HG03280 (cell line): Measurements from ENCODE around the gene CPNE8.

ENCODE experiments used
- ATAC-seq: cut with Tn5 transposase; IDR thresholded peaks from one replicate; pipeline ENCODE4 v1.9.1; 2021; ENCODE audit warnings: mild to moderate bottlenecking, moderate library complexity; ENCODE audit not compliant: unreplicated experiment

Gene CPNE8

GRCh38 chr12:38898001-38898684 is 7.2 kb downstream of the CPNE8 start:
- ATAC-seq = no peak

GRCh38 chr12:38895446-38895845 is 9.9 kb downstream of the CPNE8 start:
- no peak for ATAC-seq

DNA sequence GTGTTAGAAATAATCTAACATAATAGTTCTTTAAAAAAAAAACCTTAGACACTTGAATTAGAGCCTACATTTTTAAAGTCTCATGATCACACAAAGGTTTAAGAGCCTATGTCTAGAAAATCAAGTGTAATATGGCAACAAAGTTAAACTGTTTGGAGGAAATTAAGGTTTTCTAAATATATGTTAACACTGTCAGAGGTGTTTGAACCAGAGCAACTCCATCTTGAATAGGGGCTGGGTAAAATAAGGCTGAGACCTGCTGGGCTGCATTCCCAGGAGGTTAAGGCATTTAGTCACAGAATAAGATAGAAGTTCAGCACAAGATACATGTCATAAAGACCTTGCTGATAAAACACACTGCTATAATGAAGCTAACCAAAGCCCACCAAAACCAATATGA is 12.4 kb downstream of the CPNE8 start:
- ATAC-seq = no peak

DNA sequence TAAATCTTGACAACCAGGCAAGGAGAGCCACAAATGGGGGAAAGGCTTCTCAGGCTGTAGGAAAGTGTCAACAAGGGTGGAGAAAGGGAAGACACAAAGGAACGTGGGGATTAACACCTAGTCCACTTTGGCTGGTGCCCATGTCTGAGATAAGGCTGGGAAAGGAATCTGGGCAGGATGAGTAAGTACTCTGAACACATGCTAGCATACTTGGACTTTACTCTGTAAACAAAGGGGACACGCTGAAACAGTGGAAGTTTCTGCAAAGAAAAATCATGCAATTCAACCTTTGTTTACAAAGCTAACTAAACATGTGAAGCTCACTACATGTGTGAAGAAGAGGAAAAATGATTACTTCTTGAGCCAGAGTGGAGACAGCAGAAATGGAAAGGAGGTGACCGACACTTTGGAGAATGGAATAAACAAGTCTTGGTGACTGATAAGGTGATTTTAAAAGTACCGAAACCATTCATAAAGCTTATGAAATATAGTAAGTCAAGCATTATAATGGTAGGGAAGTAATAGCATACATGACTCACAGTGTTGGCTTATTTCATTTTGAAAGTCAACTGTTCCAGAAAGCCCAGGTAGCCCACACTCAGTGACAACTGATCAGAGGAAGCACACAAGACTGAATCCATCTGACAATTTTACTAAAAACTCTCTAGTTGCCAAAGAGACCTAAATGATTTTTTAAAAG is 13.2 kb downstream of the CPNE8 start:
- ATAC-seq = peak; percentile 65

GRCh38 chr12:38890102-38890855 is 15.1 kb downstream of the CPNE8 start:
- ATAC-seq = no peak

DNA sequence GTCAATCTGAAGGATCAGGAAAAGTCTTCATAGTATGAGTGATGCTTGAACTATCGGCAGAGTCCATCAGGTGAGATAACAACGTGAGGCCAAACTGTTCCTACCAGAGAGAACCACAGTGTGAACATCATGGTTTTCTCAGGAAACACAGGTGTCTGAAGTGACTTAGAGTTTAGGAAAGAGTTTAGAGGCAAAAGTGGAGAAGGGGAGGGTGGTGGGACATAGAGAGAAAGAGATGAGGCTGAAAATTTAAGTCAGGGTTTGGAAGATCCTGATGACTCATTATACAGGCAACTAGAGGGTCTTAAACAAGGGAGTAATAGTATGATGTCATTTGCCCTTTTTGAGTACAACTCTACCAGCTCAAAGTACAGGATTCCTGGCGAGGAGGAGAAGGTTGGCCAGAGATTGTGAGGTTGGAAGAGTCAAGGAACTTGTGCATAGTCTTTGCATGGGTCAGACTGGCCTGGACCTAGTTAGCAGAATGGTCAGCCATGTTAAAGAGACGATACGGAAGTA is 16.0 kb downstream of the CPNE8 start:
- ATAC-seq = no peak

GRCh38 chr12:38887770-38888169 is 17.6 kb downstream of the CPNE8 start:
- ATAC-seq = no peak

DNA sequence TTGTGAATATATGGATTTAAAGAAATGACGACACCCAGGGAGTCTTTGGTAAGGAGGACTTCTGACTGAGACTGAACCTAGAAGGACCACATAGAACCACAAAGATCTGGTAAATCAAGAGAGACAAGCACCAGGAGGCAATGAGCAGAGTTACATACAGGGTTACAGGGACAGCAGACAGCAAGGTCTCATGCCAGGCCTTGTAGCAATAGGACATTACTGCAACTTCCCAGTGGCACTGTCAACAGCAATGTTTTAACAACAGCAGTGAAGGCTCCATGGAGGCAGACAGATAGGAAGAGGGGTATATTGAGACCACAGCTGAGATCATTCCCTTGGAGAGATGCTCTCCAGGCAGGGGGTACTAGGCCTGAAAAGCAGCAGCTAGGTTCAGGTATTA is 18.5 kb downstream of the CPNE8 start:
- no peak for ATAC-seq

- no peak for ATAC-seq
Observed at GRCh38 chr12:38886064-38886463, 19.3 kb downstream of the CPNE8 start.

DNA sequence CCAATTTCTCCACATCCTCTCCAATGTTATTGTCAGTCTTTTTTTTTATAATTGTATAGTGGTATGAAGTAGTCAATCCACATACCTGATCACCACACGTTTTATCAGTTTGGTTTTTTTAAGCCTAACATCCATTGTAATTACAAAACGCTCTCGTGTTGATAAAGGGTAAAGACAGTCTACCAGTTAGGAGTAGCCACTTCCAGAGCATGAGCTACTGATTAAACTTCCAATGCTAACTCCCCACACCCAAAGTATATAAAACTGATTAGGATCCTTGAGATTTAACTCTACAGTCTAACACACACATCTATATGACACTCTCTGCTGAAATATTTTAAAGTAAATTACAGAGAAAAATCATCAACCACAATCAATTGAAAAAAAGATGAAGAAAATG is 20.7 kb downstream of the CPNE8 start:
- ATAC-seq = no peak

GRCh38 chr12:38883629-38884134 is 21.7 kb downstream of the CPNE8 start:
- ATAC-seq = no peak

GRCh38 chr12:38880288-38880687 is 25.1 kb downstream of the CPNE8 start:
- ATAC-seq = no peak

GRCh38 chr12:38878986-38879385 is 26.4 kb downstream of the CPNE8 start:
- no peak for ATAC-seq

DNA sequence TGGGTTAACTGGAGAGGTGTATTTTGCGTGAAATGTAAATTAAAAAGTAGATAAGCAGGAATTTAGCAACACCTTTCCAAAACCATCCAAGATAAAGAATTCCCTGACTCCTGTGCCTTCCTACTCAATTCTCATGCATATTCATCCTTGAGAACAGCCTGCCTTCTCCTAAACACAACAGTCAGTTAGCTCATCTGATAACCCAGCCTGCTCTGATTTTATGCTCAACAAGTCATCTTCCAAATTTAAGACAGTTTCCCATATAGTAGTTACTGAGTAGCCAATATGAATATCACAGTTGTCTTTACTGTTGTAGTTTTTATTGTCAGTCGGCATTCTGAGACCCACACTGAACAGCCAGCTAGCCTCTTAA is 27.1 kb downstream of the CPNE8 start:
- no peak for ATAC-seq

DNA sequence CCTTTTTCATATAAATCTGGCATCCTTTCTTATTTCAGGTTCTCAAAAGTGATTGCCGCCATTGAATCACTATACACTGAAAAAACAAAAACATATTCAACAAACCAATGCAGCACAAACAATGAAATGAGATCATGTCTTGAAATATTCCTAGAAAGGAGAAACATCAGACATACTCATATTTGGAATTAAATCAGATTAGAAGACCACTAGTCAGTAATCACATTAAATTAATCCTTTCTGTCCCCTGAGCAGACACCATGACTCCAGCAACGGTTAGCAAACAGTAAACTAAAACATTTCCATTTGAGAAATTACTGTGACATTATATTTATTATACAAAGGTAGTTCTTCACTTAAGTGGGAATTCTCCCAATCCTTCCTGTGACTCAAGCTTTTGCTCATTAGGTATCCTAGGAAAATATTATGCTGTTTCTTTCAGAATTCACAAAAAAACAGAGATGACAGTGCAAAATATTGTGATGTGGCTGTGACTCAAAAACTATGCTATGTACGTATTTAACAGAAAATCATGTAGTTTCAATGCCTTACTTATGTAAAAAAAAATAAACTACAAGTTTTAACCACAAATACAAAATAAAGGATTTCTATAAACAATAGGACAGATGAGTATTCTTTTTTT is 29.7 kb downstream of the CPNE8 start:
- ATAC-seq = no peak

GRCh38 chr12:38872561-38872960 is 32.8 kb downstream of the CPNE8 start:
- ATAC-seq = no peak

GRCh38 chr12:38872156-38872555 is 33.2 kb downstream of the CPNE8 start:
- ATAC-seq = no peak

- ATAC-seq = no peak
Observed at GRCh38 chr12:38869036-38869435, 36.4 kb downstream of the CPNE8 start.

GRCh38 chr12:38850461-38850860 is 54.9 kb downstream of the CPNE8 start:
- ATAC-seq = no peak

GRCh38 chr12:38847247-38847646 is 58.1 kb downstream of the CPNE8 start:
- ATAC-seq = no peak

DNA sequence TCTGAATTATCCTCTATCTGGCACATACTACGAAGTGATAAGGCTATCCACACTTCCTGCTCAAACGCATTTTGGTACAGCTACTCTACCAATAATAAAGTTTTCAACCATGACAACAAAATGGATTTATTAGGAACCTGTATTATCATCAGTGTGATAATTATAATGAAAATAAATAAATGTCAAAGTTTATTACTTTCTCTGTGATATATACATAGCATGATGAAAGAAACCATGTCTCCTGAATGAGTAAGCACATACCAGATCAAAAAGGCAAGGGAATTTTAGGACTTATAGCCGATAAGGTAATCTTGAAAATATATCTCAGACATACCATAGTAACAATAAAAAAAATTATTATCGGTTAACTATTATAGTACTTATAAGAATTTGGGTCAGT is 61.1 kb downstream of the CPNE8 start:
- no peak for ATAC-seq
